GM12874 (cell line): ENCODE data around the gene LSM11.

Experiments
- TF ChIP-seq, protein P1 (sequence below): IDR thresholded peaks from 2 replicates; pipeline ENCODE4 v1.5.1; 2011; ENCODE audit warnings: low read depth, mild to moderate bottlenecking, control low read depth, low read length, moderate library complexity; ENCODE audit not compliant: insufficient read depth

LSM11 gene

DNA sequence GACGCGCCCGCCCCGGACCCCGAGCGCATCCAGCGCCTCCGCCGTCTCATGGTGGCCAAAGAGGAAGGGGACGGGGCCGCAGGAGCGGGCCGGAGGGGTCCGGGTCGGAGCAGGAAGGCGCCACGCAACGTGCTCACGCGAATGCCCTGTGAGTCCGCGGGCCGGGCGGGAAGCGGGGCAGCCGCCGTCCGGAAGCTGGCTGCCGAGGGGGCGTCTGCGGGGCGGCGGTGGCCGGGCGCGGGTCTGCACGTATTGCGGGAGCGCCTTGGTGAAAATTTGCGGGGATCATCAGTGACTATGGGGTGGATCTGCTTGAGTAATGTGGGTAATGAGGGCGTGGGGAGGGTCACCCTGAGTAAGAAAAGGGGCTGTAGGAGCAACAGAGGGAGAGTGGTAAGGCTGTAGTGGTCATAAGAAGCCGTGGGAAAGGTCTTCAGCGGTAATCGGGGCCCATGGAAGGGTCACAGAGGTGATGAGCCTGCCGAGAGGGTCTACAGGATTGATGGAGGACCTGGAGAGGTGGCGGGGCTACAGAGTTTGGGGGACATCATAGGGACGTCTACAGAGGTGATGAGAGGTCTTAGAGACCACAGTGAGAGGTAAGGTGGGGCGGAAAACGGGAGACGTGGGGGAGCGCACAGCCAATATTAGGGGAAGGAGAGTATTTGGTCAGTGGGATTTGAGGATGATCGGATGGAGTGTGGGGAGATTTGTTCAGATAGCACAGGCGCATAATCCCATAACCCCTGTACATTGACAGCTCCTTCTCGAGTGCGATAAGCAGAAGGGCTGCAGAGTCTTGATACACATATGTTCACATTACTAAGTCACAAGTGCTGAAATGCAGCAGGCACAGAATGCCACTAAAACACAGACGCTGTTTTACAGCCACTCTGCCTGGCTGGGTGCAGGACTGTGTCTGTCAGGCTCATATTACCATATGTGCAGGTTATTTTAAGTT is 819 bp downstream of the LSM11 start:
- TF ChIP-seq, protein P1, sequence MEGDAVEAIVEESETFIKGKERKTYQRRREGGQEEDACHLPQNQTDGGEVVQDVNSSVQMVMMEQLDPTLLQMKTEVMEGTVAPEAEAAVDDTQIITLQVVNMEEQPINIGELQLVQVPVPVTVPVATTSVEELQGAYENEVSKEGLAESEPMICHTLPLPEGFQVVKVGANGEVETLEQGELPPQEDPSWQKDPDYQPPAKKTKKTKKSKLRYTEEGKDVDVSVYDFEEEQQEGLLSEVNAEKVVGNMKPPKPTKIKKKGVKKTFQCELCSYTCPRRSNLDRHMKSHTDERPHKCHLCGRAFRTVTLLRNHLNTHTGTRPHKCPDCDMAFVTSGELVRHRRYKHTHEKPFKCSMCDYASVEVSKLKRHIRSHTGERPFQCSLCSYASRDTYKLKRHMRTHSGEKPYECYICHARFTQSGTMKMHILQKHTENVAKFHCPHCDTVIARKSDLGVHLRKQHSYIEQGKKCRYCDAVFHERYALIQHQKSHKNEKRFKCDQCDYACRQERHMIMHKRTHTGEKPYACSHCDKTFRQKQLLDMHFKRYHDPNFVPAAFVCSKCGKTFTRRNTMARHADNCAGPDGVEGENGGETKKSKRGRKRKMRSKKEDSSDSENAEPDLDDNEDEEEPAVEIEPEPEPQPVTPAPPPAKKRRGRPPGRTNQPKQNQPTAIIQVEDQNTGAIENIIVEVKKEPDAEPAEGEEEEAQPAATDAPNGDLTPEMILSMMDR, result no peak

DNA sequence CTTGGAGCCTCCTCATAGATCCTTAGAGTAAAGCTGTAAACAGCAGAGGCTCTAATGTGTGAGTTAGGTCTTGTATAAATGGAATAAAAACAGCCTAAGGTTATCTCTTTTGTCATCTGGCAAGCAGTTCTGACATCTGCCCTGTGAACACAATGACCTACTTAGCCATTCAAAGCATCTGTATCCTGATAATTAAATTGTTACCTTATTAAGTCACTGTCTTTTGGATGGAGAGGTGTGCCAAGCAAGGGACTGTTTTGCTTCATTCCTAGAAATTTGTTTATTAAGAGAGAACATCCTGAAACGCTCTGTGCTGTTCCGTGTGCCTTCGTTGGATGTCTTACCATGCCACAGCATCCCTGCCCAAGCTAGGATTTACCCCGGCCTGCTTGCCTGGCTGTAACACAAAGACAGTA is 1.5 kb downstream of the LSM11 start:
- TF ChIP-seq, protein P1, result no peak

DNA sequence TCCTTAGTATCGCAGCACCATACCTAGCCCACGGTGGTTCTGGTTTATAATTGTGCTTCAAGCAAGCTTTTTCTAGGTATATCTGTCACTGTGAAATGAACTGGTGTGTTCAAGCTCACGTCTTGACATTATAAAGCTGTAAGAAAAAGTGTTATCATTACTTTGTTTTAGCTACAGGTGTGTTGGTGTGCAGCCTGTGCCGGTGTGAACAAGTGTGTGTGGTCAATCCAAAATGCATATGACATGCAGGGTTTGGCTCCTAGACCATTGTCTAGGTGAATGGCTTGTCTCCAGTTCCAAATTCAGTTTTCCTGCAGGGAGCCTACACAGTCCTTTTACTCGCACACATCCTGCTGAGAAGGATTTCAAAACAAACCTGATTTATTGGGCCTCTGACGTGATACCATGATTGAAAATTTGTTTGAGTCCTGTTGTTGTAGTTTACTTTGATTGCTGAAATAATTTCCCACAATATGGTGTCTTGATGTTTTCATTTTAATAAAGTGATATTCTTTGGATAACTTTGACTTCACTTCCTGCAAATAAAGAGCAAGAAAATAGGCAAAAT is 3.7 kb downstream of the LSM11 start:
- TF ChIP-seq, protein P1, result no peak

DNA sequence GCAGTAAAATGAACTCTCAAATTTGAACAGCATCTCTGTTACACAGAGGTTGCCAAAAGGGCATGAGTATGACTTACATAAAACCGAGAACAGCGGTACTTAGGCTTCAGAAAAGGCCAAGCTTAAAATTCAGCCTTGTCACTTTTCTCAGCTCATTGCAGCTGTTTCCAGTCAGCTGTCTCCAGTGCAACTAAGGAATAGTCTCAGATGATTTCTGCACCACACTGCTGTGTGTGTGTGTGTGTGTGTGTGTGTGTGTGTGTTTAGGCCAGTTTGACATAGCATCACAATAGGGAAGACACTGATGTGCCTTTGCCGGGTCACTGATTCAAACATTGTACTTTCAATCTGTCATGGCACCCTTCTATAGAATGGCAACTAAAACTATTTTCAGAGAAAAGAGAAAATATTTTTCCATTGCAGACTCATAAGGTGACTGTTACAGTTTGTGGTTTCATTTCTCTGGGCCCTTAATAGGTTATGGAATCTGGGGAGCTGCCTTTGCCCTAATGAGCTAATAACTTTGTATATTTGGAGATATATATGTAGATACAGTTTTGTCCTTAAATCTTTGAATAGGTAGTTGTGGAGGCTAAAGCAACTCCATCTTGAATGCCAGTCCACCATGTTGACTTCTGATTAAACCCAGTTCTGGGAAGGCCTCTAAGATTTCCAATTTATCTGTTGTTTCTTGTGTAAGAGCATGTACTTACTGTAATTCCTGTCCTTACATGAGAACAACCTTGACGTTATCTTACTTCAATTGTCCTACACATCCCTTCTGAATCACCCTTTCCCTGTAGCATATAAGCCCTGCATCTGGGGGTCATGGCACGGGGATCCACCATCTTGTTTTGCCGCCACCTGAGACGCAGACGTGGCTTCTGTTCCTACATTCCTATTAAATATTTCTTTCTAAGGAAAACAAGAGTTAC is 4.5 kb downstream of the LSM11 start:
- TF ChIP-seq, protein P1, result no peak

DNA sequence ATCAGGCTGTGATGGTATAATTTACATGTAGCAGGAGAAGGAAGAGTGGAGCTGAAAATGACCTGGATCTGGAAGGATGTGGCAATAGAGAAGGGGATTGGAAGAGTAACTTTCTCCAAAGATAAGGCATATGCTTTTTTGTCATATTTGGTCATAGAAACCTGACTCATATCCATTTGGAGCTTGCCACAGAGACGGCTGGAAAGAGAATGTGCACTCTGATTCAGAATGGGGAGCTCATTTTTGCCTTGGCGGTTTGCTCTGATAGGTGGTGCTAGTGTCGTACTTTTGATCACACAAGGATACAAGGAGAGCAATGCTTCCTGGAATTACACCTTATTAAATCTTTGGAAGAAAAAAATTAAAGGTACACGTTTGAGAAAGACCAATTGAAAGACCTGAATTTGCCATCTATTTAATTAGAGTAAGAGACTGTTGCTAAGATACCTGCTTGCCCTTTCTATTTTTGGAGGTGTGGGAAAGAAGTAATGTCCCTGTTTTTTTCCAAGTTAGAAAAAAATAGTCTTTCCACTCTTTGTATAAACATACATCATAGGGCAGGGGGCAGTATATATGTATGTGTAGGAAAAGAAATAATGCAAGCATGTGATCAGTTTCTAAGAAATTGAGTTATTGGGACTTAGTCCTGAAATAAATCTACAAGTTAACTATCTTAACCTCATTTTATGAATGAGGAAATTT is 5.4 kb downstream of the LSM11 start:
- TF ChIP-seq, protein P1, result no peak

DNA sequence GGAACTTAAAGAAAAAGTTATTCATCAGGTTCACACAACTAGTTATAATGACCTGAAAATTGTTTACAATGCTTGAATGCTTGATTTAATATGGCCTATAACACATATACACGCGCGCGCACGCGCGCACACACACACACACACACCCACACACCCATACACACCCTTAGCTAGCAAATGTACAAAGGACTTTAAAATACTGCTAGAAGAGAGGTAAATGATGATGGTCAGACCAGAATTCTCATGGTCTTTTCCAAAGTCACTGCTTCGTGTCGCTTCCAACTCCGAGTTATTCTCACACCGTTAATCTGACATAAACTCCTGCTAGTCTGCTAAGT is 5.9 kb downstream of the LSM11 start:
- TF ChIP-seq, protein P1, result no peak
